Measurements from ENCODE around the gene ROBO1. TPM values are rescaled to one million over a fixed set of nuclear protein-coding genes. Genes with fewer than 3 reads are reported as not detected.

Gene ROBO1
- total RNA-seq, 1 donor from 2014 or later, result 78.0 TPM

DNA sequence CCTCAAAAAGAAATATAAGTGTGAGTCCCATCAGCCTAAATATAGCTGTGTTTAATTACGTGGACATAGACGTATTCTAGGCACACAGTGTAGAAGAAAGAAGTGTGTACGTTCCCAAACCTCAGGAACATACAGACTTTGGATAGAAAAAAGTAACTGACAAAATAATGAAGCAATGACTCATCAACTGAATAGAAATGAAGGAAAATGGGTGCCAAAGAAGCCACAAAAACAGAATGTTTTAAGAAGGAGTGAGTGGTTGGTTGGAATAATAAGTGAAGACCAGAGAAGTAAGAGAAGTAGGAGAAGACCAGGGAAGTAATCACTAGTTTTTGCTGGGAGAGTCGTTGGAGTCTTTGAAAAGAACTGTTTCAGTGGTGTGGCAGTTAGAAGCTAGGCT lies 518.1 kb downstream of the ROBO1 start:
- Mint-ChIP-seq H3K27ac (no peak overlapping the region), H3K4me3 (ENCODE audit: low read depth) (no peak overlapping the region), H3K27me3 (no peaks in the 10 kb centered on the region), H3K9me3 (ENCODE audit: low read depth) (no peaks in the 10 kb centered on the region), H3K36me3 (ENCODE audit: insufficient read depth) (no peaks in the 10 kb centered on the region), H3K4me1 (ENCODE audit: low read depth) (peaks cover 22% of the 10 kb centered on the region)
- TF ChIP-seq, protein P1, sequence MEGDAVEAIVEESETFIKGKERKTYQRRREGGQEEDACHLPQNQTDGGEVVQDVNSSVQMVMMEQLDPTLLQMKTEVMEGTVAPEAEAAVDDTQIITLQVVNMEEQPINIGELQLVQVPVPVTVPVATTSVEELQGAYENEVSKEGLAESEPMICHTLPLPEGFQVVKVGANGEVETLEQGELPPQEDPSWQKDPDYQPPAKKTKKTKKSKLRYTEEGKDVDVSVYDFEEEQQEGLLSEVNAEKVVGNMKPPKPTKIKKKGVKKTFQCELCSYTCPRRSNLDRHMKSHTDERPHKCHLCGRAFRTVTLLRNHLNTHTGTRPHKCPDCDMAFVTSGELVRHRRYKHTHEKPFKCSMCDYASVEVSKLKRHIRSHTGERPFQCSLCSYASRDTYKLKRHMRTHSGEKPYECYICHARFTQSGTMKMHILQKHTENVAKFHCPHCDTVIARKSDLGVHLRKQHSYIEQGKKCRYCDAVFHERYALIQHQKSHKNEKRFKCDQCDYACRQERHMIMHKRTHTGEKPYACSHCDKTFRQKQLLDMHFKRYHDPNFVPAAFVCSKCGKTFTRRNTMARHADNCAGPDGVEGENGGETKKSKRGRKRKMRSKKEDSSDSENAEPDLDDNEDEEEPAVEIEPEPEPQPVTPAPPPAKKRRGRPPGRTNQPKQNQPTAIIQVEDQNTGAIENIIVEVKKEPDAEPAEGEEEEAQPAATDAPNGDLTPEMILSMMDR (IDR thresholded peaks at IDR 0.05; ENCODE audit: unreplicated experiment), result no peak
- DNase-seq (ENCODE audit: low spot score, unreplicated experiment), result no peak

- Mint-ChIP-seq H3K4me1 (ENCODE audit: low read depth) (peaks cover 22% of the 10 kb centered on the region), H3K4me3 (ENCODE audit: low read depth) (no peak overlapping the region), H3K36me3 (ENCODE audit: insufficient read depth) (no peaks in the 10 kb centered on the region), H3K9me3 (ENCODE audit: low read depth) (peaks cover 3% of the 10 kb centered on the region), H3K27ac (no peak overlapping the region), H3K27me3 (no peaks in the 10 kb centered on the region)
- DNase-seq (ENCODE audit: low spot score, unreplicated experiment), result no peak
- TF ChIP-seq, protein P1 (IDR thresholded peaks at IDR 0.05; ENCODE audit: unreplicated experiment), result no peak
Measured at GRCh38 chr3:79247725-79248043, 520.1 kb downstream of the ROBO1 start.

DNA sequence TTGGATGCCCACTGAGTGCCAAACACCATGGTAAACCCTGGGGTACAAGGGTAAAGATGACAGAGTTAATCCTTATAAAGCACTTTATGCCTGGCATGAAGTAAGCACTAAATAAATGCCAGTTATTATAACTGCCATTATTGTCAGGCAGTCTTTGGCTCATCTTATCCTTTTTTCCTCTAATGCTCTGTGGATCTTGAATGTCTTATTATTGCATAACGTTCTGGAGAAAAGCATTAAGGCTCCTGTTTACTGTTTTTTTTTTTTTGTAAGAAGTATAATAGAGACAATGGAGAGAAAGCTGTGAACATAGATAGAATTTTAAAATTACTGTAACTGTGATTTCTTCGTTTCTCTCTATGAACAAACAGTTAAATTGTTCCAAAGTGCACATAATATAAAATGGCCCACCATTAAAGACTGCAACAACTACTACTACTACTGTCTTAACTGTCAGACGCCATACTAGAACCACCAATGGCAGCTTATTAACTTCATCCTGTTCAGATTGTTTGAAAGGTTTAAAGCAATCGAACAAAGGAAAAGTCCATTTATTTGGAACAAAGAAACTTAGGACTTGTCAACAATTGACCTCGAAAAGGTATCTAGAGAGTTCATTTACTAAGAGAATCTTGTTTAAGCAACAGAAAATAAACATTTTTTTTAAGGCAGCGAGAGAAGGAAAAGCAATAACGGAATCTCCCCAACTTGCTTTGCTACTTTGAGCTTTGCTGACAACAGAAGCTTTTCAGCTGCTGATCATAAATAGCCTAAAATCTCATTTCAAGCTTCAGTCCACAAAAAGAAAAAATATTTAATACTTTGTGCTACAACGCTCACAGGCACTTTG lies 520.7 kb downstream of the ROBO1 start:
- peaks cover 3% of the 10 kb centered on the region for H3K9me3 Mint-ChIP-seq (ENCODE audit: low read depth)
- TF ChIP-seq, protein P1 (IDR thresholded peaks at IDR 0.05; ENCODE audit: unreplicated experiment), result no peak
- H3K36me3 Mint-ChIP-seq (ENCODE audit: insufficient read depth), result no peaks in the 10 kb centered on the region
- H3K27me3 Mint-ChIP-seq, result no peaks in the 10 kb centered on the region
- DNase-seq (ENCODE audit: low spot score, unreplicated experiment), result no peak
- H3K4me1 Mint-ChIP-seq (ENCODE audit: low read depth), result peaks cover 22% of the 10 kb centered on the region
- no peak overlapping the region for H3K27ac Mint-ChIP-seq
- H3K4me3 Mint-ChIP-seq (ENCODE audit: low read depth), result no peak overlapping the region

GRCh38 chr3:79245284-79246138 lies 522.3 kb downstream of the ROBO1 start:
- Mint-ChIP-seq H3K27me3 (no peaks in the 10 kb centered on the region), H3K4me1 (ENCODE audit: low read depth) (peaks cover 22% of the 10 kb centered on the region), H3K36me3 (ENCODE audit: insufficient read depth) (no peaks in the 10 kb centered on the region), H3K27ac (peak overlapping the region; percentile 45), H3K9me3 (ENCODE audit: low read depth) (peaks cover 7% of the 10 kb centered on the region), H3K4me3 (ENCODE audit: low read depth) (no peak overlapping the region)
- TF ChIP-seq, protein P1 (IDR thresholded peaks at IDR 0.05; ENCODE audit: unreplicated experiment), result no peak
- DNase-seq (ENCODE audit: low spot score, unreplicated experiment), result no peak

- no peaks in the 10 kb centered on the region for H3K36me3 Mint-ChIP-seq (ENCODE audit: insufficient read depth)
- H3K9me3 Mint-ChIP-seq (ENCODE audit: low read depth), result peaks cover 16% of the 10 kb centered on the region
- H3K27ac Mint-ChIP-seq, result no peak overlapping the region
- H3K4me1 Mint-ChIP-seq (ENCODE audit: low read depth), result peaks cover 8% of the 10 kb centered on the region
- H3K27me3 Mint-ChIP-seq, result no peaks in the 10 kb centered on the region
- DNase-seq (ENCODE audit: low spot score, unreplicated experiment), result no peak
- TF ChIP-seq, protein P1 (IDR thresholded peaks at IDR 0.05; ENCODE audit: unreplicated experiment), result no peak
- H3K4me3 Mint-ChIP-seq (ENCODE audit: low read depth), result no peak overlapping the region
Measured at GRCh38 chr3:79236496-79236895, 531.3 kb downstream of the ROBO1 start.
